Effector CD8-positive, alpha-beta T cell (primary cell): ENCODE measurements around the gene GPR137.

Experiments used
- DNase-seq: peaks from one replicate; lab custom pipeline; 2025; lab: John Stamatoyannopoulos, UW

The GPR137 gene

DNA sequence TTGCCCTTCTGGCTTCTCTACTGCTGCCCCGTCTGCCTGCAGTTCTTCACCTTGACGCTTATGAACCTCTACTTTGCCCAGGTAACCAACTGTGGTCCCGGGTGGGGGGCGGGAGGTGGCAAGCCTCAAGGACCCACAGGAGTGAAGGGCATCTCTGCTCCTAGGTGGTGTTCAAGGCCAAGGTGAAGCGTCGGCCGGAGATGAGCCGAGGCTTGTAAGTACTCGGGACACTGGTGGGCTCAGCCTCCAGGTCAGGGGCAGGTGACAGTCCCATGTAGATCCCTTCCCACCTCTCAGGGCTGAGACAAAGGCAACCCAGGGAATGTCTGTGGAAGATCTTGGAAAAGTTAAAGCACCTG is 1.1 kb downstream of the GPR137 start:
- DNase-seq, result no peak

GRCh38 chr11:64287676-64288352 is 2.2 kb downstream of the GPR137 start:
- DNase-seq, result no peak

GRCh38 chr11:64288353-64288750 is 2.7 kb downstream of the GPR137 start:
- DNase-seq, result no peak

DNA sequence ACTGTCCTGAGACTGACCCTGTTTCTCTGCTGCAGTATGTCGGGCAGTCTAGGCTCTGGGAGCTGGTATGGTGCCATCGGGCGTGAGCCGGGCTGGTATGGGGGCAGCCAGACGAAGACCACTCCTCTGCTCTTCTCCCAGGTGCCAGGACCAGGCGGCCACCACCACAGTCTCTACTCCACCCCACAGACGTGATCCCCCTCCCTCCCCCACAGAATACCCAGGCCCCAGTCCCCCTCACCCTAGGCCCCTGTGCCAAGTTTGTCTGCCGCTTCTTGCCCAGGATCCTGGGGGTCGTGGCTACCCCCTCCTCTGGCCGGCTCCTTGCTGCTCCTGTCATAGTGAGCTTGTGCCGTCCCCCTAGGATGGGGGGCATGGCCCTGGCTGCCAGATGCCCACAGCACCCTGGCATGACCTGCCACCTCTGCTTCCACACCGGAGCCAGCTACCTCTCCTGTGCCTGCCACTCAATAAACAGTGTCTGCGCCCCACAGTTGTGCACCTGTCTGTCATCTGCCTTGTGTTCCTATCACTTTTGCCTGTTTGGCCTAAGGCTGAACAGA is 3.4 kb downstream of the GPR137 start:
- DNase-seq, result no peak

- DNase-seq, result no peak
Measured at GRCh38 chr11:64290352-64291261, 5.0 kb downstream of the GPR137 start.

- DNase-seq, result no peak
Measured at GRCh38 chr11:64291262-64291751, 5.7 kb downstream of the GPR137 start, which contains the start of gene KCNK4. KCNK4 (plus strand) TSS chr11:64291302; CDS start chr11:64293019, 1,717 bp downstream.

DNA sequence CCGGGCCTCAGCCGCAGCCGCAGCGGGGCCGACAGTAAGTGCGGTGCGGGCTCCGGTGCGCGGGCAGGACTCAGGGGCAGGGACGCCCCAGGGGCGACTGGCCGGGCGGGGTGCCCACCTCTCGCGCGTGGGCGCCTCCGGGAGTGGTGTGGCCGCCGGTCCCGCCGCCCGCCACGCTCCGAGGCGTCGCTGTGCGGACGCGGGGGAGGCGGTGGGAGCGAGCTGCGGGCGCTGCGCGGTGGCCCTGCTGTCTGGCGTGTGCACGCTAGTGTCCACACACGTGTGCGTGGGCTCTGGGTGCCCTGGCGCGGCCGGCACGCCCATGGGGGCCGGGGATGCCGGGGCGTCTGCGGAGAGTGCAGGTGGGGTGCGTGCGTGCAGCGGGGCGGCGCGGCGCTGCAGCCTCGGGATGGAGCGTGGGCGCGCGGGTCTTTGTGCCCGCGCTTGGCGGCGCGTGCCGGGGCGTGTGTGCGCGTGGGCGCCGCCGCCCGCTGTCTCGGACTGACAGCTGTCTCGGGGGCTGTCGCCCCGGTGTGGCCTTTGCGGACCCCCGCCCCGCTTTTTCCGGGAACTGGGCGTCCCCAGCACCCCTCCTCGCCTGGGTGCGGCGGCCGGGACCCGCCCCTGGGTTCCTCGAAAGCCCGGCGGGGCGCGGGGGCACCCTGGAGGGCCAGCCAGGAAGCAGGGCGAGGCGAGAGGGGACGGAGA is 6.3 kb downstream of the GPR137 start:
- no peak for DNase-seq

DNA sequence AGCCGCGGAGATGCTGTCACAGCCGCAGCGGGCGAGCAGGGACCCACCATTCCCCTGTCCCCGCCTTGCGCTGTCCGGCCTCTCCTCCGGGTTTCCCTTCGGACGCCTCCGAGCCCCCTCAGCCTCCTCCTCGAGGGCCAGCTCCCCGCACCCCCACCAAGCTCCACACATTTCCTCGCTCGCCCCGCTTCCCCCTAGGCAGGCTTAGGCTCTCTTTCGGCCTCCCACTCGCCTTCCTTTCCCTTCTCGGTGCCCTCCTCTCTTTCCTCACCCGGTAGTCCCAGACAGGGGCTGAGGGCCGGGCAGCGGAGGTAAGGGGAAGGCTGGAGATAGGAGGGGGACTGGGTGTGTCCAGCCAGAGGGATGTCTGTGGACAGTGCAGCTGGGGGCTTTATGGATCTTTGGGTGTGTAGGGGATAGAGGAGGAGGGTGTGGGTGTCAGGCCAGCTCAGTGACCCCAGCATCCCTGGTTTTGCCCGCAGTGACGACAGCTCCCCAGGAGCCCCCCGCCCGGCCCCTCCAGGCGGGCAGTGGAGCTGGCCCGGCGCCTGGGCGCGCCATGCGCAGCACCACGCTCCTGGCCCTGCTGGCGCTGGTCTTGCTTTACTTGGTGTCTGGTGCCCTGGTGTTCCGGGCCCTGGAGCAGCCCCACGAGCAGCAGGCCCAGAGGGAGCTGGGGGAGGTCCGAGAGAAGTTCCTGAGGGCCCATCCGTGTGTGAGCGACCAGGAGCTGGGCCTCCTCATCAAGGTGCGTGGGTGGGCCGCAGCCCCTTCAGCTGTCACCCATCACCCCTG is 7.0 kb downstream of the GPR137 start:
- DNase-seq, result no peak

DNA sequence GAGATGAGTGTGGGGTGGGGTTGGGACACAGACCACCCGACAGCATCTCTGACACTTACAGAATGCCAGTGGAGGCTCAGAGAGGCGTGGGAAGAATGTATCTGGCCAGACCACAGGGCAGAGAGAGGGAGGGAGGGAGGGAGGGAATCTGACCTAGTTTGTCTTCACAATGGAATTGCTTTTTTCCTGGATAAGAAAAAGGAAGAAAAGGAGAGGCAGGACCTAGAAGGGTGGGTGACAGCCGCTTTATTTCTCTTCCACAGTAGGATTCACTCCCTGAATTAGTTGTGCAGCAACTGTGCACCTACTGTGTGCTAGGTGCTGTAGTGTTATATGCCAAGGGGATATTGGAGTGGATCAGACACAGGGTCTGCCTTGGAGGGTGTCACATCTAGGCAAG is 9.1 kb downstream of the GPR137 start:
- no peak for DNase-seq

- DNase-seq, result no peak
Measured at GRCh38 chr11:64295760-64296159, 10.1 kb downstream of the GPR137 start.

DNA sequence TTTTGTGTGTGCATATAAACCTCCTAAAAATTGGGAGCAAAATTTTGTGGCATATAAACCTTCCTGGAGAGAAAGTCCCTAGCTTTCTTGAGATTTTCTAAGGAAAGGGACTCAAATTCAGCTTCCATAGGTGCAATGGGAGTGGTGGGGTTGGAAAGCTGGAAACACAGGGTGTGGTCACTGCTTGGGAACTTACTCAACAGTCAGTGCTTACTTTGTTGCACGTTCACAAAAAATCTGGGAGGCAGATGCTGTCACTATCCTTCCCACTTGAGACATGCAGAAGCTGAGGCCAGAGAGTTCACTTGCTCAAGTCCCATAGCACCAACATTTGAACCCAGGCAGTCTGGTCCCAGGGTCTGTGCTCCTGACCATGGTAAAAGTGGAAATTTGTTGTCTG is 10.6 kb downstream of the GPR137 start:
- no peak for DNase-seq

DNA sequence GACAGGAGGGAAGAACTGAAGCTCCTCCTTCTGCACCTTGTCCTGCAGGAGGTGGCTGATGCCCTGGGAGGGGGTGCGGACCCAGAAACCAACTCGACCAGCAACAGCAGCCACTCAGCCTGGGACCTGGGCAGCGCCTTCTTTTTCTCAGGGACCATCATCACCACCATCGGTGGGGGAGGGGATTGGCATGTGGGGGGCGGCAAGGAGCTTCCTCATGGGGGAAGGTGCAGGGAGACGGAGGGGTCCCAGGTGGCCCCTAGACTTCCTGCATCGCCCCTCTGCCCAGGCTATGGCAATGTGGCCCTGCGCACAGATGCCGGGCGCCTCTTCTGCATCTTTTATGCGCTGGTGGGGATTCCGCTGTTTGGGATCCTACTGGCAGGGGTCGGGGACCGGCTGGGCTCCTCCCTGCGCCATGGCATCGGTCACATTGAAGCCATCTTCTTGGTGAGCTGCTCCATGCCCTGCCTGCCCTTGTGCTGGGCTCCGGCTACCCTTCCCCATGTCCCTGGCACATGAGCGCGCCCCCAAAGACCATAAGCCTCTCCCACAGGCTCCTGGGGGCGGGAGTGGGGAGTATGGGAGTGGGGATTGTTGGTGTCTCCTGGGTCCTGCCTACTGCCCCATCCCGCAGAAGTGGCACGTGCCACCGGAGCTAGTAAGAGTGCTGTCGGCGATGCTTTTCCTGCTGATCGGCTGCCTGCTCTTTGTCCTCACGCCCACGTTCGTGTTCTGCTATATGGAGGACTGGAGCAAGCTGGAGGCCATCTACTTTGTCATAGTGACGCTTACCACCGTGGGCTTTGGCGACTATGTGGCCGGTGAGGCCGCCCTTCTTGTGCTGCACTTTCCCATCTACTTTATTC is 11.4 kb downstream of the GPR137 start:
- DNase-seq, result no peak

GRCh38 chr11:64297699-64298358 is 12.2 kb downstream of the GPR137 start:
- DNase-seq, result no peak

GRCh38 chr11:64298966-64299846 is 13.6 kb downstream of the GPR137 start:
- DNase-seq, result no peak

DNA sequence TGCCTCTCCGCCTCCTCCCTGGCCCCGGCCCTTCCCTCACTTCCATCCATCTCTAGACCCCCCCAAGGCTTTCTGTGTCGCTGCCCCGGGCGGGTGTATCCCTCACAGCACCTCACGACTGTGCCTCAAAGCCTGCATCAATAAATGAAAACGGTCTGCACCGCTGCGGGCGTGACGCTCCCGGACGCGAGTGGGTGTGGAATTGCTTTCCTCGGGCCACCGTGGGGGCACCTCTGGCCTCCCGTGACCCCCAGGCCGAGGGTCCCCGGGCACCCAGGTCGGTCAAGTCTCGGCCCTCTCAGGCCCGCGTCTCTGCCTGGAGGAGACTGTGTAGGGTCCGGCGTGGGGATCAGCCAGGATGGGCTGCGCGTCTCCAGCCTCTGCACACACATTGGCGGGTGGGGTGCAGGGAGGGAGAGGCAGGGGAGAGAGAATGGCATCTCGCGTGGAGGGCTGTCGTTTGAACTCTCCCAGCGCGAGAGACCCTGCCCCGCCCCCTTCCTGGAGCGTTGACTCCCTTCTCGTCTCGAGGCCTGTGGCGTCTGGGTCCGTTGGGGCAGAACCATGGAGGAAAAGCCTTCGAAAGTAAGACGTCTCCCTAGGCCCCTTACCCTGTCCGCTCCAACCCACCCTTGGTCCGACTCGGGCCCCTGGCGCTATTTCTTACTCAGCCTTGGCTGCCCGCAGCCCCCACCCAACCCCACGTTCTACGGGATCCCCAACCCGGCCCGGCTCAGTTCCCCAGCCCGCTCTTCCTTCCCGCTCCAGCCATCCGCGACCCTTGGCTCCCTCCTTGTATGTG is 14.4 kb downstream of the GPR137 start, which contains the start of gene CATSPERZ:
Gene CATSPERZ (plus strand): TSS at position 512 of the 802 bp plus-strand sequence. CDS start 53 bp downstream, at position 565.
- DNase-seq, result peak; percentile 26

DNA sequence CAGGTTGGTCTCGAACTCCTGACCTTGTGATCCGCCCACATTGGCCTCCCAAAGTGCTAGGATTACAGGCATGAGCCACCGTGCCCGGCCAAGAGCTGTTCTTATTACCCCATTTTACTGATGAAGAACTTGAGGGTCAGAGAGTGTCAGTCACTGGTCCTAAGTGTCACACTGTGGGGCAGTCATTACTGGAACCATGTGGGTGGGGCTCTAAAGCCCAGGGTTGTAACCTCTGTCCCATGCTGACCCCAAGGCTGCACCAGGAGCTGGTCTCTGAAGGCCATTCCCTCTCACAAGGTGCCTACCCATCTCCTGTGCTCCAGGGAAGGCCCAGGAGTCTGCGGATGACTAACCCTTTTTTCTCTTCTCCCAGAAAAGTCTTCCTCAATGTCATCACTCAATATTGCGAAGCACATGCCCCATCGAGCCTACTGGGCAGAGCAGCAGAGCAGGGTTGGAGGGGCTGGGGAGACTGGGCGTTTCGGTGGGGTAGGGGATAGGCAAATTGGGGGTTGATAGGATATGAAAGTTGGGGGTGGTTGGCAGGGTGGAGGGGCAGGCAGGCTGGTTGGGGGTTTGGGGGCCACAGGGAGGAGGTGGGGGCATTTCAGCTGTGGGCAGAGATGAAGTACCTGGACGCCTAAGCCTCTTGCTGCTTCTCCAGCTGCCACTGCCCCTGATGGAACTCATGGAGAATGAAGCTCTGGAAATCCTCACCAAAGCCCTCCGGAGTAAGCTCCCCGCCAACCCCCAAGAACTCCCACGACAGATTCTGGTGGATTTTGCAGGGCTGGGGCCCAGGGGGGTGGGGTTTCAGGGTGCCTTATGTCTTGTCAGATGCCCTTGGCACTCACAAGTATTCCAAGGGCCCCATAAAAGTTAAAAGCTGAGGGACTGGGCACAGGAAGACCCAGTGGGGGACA is 17.7 kb downstream of the GPR137 start:
- no peak for DNase-seq

DNA sequence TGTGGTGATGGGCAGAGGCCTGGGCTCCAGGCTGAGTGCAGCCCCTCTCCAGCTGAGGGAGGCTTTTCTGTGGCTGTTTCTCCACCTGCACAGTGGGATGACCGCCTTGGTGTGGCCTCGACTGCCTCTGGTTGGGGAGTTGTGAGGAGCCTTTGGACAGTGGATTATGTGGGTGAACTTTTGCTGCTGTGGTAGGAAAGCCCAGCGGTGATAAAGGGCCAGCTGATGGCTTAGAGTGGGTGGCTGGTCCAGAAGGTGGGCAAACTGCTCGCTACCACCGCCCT is 18.3 kb downstream of the GPR137 start:
- DNase-seq, result no peak
